HG02970 (cell line): ENCODE measurements around the gene SEMA5A.

ENCODE experiments used
- ATAC-seq: cut with Tn5 transposase; IDR thresholded peaks from one replicate; pipeline ENCODE4 v1.9.1; 2021; ENCODE audit warnings: mild to moderate bottlenecking, moderate library complexity, moderate number of reproducible peaks; ENCODE audit not compliant: unreplicated experiment, low FRiP score

Gene SEMA5A

GRCh38 chr5:9241479-9242305 lies 304.2 kb downstream of the SEMA5A start:
- ATAC-seq: no peak

GRCh38 chr5:9240431-9240830 lies 305.4 kb downstream of the SEMA5A start:
- no peak for ATAC-seq

- ATAC-seq: no peak
Observed at GRCh38 chr5:9239626-9240025, 306.2 kb downstream of the SEMA5A start.

DNA sequence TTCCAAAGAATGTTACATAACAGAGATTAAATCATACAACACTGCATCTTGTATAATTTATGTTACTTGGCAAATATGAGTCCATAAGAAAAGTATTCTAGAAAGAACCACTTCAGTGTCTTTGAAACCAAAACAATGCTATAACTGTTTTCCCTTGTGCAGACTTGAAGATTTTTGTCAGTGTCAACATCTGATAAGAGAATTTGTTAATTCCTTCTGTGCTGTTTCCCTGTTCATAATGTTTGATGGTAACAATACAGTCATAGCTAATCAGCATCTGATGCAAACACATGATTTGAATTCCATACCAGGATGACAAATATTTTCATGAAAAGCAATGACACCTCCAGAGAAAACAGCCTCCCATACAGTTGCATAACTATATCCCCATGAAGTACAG lies 306.8 kb downstream of the SEMA5A start:
- ATAC-seq: no peak

DNA sequence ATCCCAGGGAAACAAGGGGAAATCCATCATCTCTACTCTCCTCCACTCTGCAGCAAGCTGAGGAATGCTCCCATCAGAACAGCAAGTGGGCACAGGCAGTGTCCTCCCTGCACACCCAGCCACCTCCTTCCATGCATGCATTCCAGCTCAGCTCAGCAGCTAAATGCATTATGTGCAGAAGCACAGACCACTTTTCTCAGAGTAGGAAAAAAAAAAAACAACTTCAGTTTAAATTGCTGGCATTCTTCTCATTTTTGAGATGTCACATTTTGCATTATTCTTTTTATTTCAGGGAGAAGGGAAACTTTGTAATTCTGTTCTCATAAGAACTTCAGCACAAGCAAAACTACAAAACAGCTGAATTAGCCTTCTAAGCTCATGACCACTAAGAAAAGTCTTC lies 312.2 kb downstream of the SEMA5A start:
- no peak for ATAC-seq

DNA sequence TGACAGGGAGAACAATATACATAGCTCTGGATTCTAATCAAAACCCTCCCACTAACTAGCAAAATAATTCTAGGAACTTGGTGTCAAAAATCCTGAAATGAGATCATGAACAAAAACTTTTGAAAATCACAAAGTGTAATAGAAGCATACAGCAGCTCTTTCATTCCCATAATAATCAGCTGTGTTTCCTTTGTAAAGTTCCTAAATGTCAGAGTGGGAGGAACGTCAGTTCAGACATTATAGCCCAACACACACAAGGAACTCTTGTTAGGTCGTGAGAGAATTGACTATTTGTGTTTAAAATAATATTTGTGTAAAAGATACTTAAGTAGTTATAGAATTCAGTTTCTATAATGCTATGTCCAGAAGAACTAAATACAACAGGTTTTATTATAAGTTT lies 312.8 kb downstream of the SEMA5A start:
- no peak for ATAC-seq

GRCh38 chr5:9231842-9232241 lies 314.0 kb downstream of the SEMA5A start:
- no peak for ATAC-seq

- no peak for ATAC-seq
Observed at GRCh38 chr5:9230355-9230754, 315.5 kb downstream of the SEMA5A start.

DNA sequence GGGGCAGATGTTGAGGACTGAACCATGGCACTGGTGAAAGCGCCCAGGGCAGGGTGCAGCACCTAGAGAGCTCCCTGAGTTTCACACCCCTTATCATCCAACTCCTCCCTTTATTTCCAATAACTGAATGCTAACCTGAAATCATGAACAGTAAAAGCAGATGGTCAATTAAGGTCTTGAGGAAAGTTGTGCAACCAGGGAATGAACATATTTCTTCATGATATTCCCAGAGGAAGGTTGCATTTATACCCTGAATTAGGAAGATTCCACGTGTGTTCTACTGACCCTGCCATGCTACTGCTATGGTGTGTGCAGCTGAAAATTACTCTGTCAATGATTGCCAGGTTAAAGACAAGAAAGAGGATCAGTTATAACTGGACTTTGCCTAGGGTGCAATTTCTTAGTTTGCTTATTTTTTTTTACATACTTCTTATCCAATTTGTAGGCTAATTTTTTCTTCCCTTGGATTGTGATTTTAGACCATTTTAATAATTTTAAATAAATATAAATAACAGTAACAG lies 319.8 kb downstream of the SEMA5A start:
- ATAC-seq: no peak

DNA sequence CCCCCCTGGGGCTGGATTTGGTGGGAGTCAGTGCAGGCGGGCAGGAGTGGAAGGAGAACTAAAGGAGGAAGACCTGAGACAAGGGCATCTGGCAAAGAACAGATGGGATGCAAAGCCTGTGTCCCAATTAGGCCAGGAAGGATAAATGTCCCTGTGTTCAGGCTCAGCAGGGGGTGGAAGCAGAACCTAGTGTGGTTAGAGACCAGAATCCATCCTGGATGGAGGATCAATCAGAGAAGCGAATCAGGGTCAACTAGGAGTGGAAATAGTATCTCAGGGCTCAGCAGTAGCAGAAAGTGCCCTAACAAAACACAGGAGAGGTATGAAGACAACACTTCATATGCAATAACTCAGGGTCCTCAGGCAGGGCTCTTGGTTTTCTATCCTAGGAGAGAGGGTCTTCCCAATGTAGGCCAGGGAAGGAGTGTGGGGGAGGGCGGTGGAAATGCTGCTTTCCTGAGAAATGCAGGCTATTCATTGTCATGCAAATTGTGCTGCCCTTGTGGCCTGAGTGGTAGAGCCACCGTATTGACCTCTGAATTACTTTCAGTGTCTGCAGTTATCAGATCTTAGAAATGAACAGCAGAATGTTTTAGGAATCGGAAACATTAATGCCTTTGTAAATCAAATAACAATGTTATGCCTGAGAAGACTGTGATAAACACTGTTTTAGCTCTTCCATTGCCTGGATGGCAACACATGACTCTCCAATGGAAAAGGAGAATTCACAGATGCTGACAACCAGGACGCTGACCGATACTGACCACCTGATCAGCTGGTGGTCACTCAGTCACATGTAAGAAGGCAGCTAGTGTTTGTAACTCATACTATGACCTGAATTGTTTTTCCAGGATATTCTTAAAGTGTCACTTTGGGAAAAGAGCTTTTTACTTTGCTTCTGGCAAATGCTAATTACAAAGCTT lies 323.6 kb downstream of the SEMA5A start:
- no peak for ATAC-seq

GRCh38 chr5:9218358-9218757 lies 327.5 kb downstream of the SEMA5A start:
- no peak for ATAC-seq

- ATAC-seq: no peak
Observed at GRCh38 chr5:9212605-9213004, 333.3 kb downstream of the SEMA5A start.

- ATAC-seq: no peak
Observed at GRCh38 chr5:9209846-9210492, 335.9 kb downstream of the SEMA5A start.

DNA sequence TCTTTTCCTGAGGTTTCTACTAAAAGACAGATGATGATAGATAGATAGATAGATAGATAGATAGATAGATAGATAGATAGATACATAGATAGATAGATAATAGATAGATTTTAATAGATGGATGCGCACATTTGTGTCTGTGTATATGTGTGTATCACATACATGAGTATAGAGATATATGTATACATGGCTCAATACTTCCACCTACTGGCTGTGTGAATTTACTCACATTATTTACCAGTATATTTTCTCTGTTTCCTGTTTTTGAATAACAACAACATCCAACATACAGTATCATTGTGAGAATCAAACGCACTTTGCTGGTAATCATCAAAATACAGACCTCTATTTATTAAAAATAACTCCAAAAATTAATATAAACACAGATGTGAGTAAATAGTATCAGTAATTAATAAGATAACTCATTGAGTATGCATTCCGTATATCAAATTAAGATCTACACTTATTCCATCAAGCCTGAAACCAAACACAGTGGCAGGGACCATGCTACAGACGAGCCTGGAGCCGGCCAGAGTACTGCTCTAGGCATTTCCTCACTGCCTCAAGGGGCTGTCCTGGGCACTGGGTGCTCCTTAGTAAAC lies 338.0 kb downstream of the SEMA5A start:
- ATAC-seq: no peak

DNA sequence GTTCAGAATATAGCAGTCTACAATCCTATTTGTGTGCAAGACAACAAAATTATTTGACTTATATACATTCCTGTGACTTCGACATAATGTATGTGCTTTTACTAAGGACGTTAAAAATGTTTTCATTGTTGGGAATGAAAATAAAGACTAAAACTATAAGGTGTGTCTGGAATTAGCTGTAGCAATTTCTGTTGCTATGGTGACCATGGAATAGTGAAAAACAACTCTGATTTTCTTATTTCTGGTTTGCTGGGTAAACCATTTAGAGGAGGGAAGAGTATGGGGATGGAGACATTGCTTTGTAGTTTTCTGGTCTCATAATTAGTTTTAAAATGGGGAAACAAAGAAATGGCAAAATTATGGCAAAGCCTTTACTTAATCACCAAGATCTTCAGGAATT lies 343.2 kb downstream of the SEMA5A start:
- ATAC-seq: no peak

GRCh38 chr5:9201761-9202160 lies 344.1 kb downstream of the SEMA5A start:
- ATAC-seq: no peak

DNA sequence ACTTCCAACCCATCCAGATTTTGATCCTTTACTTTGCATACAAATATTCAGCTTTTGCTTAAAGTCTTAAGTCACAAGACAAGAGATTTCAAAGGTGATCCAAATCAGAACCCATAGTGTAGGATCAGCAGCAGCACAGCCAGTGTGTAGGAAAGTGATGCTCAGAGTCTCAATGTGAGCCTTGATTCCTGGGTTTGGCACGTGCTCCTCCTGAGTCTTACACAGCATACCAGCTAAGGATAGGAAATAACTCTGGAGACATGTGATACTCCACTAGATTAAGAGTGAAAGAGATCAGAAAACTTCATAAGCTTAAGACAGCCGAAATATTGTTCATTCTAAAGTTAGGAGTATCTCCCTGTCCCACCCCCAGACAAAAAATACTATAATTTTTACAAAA lies 344.9 kb downstream of the SEMA5A start:
- no peak for ATAC-seq

- ATAC-seq: no peak
Observed at GRCh38 chr5:9198394-9198793, 347.5 kb downstream of the SEMA5A start.

DNA sequence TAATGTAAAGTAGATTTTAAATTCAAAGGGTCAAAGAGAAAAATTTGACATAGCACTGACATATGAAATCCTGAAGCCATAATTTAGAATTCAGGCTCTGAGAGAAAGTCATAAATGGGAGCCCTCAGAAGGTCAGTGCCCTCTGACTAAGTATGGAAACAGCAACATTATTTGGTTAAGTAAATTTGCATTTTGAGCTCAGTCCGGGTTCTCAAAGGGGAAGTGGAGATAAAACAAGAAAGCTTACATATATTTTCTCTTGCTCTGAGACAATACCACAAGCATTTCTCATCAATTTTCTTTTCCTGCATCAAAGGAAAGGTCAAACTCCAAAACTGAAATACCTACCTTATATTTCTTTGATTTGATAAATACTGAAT lies 348.0 kb downstream of the SEMA5A start:
- ATAC-seq: no peak

GRCh38 chr5:9196403-9197227 lies 349.3 kb downstream of the SEMA5A start:
- ATAC-seq: no peak
